IMR-90 (cell line): ENCODE results near the gene ZNF398.

ENCODE experiments used
- CTCF ChIP-seq: conservative IDR thresholded peaks from 2 replicates; pipeline ENCODE4 v1.5.1; 2012; ENCODE audit warnings: mild to moderate bottlenecking, low read depth, low read length, improper control_type of control experiment
- POLR2A ChIP-seq: IDR thresholded peaks from 2 replicates; pipeline ENCODE4 v1.6.1; 2012; ENCODE audit warnings: mild to moderate bottlenecking, low read depth, low read length

- TF ChIP-seq CTCF (no peak), POLR2A (no peak)
Measured at GRCh38 chr7:149161241-149161848, 14.1 kb downstream of the ZNF398 start.
